ENCODE data around the gene DISC1.

DNA sequence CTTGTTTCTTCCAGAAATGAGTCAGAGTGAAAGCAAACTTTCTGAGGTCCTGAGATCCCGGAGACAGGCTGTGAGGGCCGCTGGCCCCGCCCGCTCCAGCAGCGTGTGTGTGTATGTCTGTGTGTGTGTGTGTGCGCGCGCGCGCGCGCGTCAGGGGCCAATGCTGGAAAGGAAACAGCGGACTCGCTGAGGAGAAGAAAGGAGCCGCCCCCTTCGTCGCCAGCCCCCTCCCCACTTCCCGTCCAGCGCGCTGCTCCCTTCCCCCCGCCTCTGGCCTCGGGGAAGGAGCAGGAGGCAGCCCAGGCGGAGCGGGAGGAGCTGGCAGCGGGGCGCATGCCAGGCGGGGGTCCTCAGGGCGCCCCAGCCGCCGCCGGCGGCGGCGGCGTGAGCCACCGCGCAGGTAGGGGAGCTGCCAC lies at the start of gene DISC1:
- no peak for TF ChIP-seq CTCF (IDR thresholded peaks at IDR 0.05)
- peak in 1 of 3 donors; percentile 32 for TF ChIP-seq POLR2AphosphoS5 (IDR thresholded peaks at IDR 0.05)
